Measurements from ENCODE around the gene DOCK1. TPM values are rescaled to one million over a fixed set of nuclear protein-coding genes. Genes with fewer than 3 reads are reported as not detected.

Gene DOCK1
- polyA plus RNA-seq, 1 donor from 2014 or later, result 2.7 TPM

DNA sequence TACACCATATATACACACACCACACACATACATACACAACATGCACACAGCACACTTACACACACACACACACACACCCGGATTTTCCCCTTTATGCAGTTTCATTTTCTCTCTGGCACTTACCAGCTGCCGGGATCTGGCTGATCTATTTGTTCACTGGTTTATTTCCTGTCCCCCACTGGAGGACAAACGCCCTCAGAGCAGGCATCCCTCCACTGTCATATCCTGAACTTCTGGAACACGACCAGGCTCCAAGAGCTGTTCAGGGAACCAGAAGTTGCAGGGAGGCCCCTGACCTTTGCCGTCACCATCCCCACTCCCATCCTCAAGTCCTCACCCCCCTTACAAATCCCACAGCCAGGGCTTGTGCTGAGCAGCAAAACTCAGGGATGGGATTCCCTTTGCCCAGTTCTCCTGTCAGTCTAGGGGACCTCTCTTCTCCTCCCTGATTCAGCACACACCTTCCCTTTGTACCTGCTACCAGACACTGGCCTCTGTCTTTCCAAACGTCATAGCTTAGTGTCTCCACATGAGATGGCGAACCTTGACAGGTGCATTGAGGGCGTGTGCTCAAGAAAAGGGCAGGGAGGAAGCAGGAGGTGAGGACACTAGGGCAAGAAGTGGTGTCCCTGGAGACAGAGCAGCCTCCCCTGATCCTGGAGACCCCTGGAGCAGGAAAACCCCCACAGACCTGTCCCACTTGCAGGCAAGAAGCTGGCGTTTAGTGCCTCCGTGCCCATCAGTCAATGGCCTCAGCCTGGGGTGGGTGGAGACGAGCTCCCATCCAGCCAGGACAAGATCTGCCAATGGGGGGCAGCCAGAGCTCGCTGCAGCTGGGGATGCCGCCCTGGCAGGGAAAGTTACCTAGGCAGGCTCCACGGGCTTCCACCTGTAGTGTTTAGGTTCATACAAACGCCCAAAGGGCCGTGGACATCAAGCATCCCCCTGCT lies 12.7 kb upstream of the DOCK1 start:
- H3K27ac ChIP-seq (ENCODE audit: low read length), result no peak overlapping the region
- no peak overlapping the region for H2AFZ ChIP-seq (ENCODE audit: low read depth, low read length)
- H3K27me3 ChIP-seq (ENCODE audit: insufficient read depth, low read depth, low read length), result no peaks in the 10 kb centered on the region
- H3K9me3 ChIP-seq (ENCODE audit: low read length), result no peaks in the 10 kb centered on the region
- TF ChIP-seq SMC3 (conservative IDR thresholded peaks at IDR 0.05; ENCODE audit: poor library complexity) (no peak), EP300 (conservative IDR thresholded peaks at IDR 0.05; ENCODE audit: poor library complexity, severe bottlenecking) (no peak), EZH2 (IDR thresholded peaks at IDR 0.05; ENCODE audit: borderline replicate concordance, insufficient read depth, low read length, poor library complexity, severe bottlenecking) (no peak), POLR2AphosphoS5 (IDR thresholded peaks at IDR 0.05) (no peak), RAD21 (conservative IDR thresholded peaks at IDR 0.05) (no peak), MXI1 (conservative IDR thresholded peaks at IDR 0.05; ENCODE audit: poor library complexity, severe bottlenecking) (no peak), TAF1 (IDR thresholded peaks at IDR 0.05; ENCODE audit: low read depth) (no peak)
- TF ChIP-seq, protein P1, sequence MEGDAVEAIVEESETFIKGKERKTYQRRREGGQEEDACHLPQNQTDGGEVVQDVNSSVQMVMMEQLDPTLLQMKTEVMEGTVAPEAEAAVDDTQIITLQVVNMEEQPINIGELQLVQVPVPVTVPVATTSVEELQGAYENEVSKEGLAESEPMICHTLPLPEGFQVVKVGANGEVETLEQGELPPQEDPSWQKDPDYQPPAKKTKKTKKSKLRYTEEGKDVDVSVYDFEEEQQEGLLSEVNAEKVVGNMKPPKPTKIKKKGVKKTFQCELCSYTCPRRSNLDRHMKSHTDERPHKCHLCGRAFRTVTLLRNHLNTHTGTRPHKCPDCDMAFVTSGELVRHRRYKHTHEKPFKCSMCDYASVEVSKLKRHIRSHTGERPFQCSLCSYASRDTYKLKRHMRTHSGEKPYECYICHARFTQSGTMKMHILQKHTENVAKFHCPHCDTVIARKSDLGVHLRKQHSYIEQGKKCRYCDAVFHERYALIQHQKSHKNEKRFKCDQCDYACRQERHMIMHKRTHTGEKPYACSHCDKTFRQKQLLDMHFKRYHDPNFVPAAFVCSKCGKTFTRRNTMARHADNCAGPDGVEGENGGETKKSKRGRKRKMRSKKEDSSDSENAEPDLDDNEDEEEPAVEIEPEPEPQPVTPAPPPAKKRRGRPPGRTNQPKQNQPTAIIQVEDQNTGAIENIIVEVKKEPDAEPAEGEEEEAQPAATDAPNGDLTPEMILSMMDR (IDR thresholded peaks at IDR 0.05; ENCODE audit: poor library complexity, severe bottlenecking), result no peak
- TF ChIP-seq, protein P2, sequence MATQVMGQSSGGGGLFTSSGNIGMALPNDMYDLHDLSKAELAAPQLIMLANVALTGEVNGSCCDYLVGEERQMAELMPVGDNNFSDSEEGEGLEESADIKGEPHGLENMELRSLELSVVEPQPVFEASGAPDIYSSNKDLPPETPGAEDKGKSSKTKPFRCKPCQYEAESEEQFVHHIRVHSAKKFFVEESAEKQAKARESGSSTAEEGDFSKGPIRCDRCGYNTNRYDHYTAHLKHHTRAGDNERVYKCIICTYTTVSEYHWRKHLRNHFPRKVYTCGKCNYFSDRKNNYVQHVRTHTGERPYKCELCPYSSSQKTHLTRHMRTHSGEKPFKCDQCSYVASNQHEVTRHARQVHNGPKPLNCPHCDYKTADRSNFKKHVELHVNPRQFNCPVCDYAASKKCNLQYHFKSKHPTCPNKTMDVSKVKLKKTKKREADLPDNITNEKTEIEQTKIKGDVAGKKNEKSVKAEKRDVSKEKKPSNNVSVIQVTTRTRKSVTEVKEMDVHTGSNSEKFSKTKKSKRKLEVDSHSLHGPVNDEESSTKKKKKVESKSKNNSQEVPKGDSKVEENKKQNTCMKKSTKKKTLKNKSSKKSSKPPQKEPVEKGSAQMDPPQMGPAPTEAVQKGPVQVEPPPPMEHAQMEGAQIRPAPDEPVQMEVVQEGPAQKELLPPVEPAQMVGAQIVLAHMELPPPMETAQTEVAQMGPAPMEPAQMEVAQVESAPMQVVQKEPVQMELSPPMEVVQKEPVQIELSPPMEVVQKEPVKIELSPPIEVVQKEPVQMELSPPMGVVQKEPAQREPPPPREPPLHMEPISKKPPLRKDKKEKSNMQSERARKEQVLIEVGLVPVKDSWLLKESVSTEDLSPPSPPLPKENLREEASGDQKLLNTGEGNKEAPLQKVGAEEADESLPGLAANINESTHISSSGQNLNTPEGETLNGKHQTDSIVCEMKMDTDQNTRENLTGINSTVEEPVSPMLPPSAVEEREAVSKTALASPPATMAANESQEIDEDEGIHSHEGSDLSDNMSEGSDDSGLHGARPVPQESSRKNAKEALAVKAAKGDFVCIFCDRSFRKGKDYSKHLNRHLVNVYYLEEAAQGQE (IDR thresholded peaks at IDR 0.05; ENCODE audit: borderline replicate concordance), result no peak
- no peak overlapping the region for H3K4me2 ChIP-seq (ENCODE audit: low read length)
- no peaks in the 10 kb centered on the region for H3K36me3 ChIP-seq (ENCODE audit: insufficient read depth, low read length)
- H3K79me2 ChIP-seq (replicated peaks; ENCODE audit: insufficient read depth, low read length), result no peaks in the 10 kb centered on the region
- H3K4me3 ChIP-seq (ENCODE audit: low read length), result no peak overlapping the region
- no peaks in the 10 kb centered on the region for H3F3A ChIP-seq (ENCODE audit: insufficient read depth, low read length, poor library complexity, severe bottlenecking)
- no peaks in the 10 kb centered on the region for H3K9me2 ChIP-seq (ENCODE audit: insufficient read depth, low read length)
- H4K20me1 ChIP-seq (ENCODE audit: insufficient read depth), result no peaks in the 10 kb centered on the region
- no peak overlapping the region for H3K9ac ChIP-seq (ENCODE audit: low read length)

DNA sequence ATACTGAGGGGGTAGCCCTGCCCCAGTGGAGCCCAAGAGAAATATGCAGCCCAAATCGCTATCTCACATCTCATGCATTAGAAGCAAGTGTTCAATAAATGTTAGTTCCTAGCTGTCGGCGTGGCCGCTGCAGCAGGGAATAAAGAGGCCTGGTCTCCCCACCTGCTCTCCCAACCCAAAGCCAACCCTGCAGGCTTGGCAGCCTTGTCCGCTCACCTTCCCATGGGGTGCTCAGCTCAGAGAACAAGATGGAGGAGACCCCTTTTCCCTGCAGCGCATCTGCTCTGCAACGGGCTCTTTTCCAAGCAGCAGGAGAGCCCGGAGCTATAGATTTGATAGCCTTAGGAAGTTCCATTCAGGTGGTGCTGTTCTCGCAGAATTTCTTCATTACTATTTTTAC lies 12.0 kb upstream of the DOCK1 start:
- H3K9ac ChIP-seq (ENCODE audit: low read length), result no peak overlapping the region
- no peaks in the 10 kb centered on the region for H3F3A ChIP-seq (ENCODE audit: insufficient read depth, low read length, poor library complexity, severe bottlenecking)
- no peak overlapping the region for H3K4me3 ChIP-seq (ENCODE audit: low read length)
- no peaks in the 10 kb centered on the region for H3K9me3 ChIP-seq (ENCODE audit: low read length)
- no peaks in the 10 kb centered on the region for H3K27me3 ChIP-seq (ENCODE audit: insufficient read depth, low read depth, low read length)
- no peaks in the 10 kb centered on the region for H4K20me1 ChIP-seq (ENCODE audit: insufficient read depth)
- no peak overlapping the region for H3K27ac ChIP-seq (ENCODE audit: low read length)
- no peaks in the 10 kb centered on the region for H3K79me2 ChIP-seq (replicated peaks; ENCODE audit: insufficient read depth, low read length)
- no peaks in the 10 kb centered on the region for H3K36me3 ChIP-seq (ENCODE audit: insufficient read depth, low read length)
- no peaks in the 10 kb centered on the region for H3K9me2 ChIP-seq (ENCODE audit: insufficient read depth, low read length)
- no peak overlapping the region for H2AFZ ChIP-seq (ENCODE audit: low read depth, low read length)
- TF ChIP-seq MXI1 (conservative IDR thresholded peaks at IDR 0.05; ENCODE audit: poor library complexity, severe bottlenecking), result no peak
- TF ChIP-seq, protein P2 (IDR thresholded peaks at IDR 0.05; ENCODE audit: borderline replicate concordance), result no peak
- TF ChIP-seq, protein P1 (IDR thresholded peaks at IDR 0.05; ENCODE audit: poor library complexity, severe bottlenecking), result no peak
- no peak for TF ChIP-seq POLR2AphosphoS5 (IDR thresholded peaks at IDR 0.05)
- TF ChIP-seq RAD21 (conservative IDR thresholded peaks at IDR 0.05), result no peak
- TF ChIP-seq TAF1 (IDR thresholded peaks at IDR 0.05; ENCODE audit: low read depth), result no peak
- TF ChIP-seq EZH2 (IDR thresholded peaks at IDR 0.05; ENCODE audit: borderline replicate concordance, insufficient read depth, low read length, poor library complexity, severe bottlenecking), result no peak
- TF ChIP-seq SMC3 (conservative IDR thresholded peaks at IDR 0.05; ENCODE audit: poor library complexity), result no peak
- no peak for TF ChIP-seq EP300 (conservative IDR thresholded peaks at IDR 0.05; ENCODE audit: poor library complexity, severe bottlenecking)
- no peak overlapping the region for H3K4me2 ChIP-seq (ENCODE audit: low read length)

Data from neural cell (in vitro differentiated cells).